Hippocampal formation (tissue), 2 donors: ENCODE results near the gene PSMC3.
A peak's percentile ranks its signal among the peaks of the same experiment; 100 is the strongest.

Experiments
- DNase-seq, 2 donors: peaks; one replicate each; lab custom pipeline; 2025; lab: John Stamatoyannopoulos, UW

Gene PSMC3

DNA sequence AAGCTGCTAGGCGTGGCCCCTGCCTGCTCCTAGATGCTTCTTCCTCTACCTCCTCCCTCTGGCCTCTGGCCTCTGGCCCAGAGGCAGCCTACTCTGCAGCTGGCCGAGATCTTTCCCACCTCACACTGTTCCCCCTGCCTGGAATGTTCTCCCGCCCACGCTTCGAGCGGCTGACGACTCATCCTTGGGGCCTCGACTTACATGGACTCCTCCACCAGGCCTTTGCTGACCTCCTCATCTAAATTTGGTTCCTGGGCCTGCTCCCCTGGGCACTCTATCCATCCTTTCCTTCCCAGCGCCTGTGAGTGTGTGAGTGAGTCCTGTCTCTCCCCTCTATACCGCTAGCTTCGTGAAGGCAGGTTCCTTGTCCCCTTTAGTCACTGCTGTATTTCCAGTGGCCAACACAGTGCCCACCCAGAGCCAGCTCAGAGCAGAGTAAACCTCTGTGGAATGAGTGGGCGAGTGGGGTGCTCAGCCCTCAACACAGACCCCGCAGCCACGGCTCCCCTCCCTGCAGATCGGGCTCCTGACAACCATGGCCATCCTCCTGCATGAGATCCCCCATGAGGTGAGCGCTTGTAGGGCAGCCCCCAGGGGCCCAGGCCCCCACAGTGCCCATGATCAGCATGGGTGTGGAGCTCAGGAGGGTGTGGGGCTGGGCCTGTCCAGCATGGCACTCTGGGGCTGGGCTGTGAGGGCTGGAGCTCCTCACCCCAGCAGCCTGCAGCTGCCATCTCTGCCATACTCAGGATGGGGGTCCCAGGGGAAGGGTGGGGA, 12.1 kb downstream of the PSMC3 start:
- DNase-seq = no peak

DNA sequence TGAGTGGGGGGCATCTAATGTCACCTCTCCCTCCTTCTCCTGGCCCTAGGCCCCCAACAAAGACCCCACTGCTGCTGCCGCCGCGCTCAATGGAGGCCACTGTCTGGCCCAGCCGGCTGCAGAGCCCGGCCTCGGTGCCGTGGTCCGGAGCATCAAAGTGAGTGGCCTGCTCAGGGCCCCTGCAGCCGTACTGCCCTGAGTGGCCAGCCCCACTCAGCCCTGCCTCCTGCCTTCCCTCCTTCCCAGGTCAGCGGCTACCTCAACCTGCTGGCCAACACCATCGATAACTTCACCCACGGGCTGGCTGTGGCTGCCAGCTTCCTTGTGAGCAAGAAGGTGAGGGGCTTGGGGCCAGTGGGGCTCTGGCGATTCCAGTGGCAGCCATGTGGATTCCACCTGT, 12.9 kb downstream of the PSMC3 start:
- DNase-seq = no peak

DNA sequence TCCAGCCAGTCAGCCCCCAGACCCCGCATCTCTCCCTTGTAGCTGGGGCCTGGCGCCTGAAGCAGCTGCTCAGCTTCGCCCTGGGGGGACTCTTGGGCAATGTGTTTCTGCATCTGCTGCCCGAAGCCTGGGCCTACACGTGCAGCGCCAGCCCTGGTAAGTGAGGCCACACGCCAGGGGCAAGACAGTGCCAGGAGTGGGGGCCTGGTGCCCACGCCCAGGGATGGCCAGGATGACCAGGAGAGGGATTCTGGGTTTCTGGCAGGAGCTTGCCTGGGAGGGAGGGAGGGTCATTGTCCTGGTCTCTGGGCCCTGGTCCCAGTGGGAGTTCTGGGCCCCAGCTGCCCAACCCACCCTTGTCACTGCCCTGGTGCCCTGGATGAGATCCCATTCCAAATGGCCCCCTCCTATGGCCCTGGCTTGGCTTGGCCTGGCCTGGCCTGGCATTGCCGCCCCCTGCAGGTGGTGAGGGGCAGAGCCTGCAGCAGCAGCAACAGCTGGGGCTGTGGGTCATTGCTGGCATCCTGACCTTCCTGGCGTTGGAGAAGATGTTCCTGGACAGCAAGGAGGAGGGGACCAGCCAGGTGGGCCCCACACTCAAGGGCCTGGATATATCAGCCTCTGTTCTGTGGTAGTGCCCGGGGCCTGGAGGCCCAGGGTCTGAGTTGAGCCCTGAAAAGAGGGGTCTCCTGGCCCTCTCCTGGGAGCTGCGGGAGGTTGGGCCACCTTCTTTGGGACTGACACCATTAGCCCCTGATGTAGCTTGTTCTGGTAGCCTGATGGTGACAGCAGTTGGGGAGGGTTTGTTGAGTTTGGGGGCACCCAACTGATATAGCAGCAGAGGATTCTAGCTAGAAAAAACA, 14.1 kb downstream of the PSMC3 start:
- peak in 1 of 2 donors; percentile 28 for DNase-seq

DNA sequence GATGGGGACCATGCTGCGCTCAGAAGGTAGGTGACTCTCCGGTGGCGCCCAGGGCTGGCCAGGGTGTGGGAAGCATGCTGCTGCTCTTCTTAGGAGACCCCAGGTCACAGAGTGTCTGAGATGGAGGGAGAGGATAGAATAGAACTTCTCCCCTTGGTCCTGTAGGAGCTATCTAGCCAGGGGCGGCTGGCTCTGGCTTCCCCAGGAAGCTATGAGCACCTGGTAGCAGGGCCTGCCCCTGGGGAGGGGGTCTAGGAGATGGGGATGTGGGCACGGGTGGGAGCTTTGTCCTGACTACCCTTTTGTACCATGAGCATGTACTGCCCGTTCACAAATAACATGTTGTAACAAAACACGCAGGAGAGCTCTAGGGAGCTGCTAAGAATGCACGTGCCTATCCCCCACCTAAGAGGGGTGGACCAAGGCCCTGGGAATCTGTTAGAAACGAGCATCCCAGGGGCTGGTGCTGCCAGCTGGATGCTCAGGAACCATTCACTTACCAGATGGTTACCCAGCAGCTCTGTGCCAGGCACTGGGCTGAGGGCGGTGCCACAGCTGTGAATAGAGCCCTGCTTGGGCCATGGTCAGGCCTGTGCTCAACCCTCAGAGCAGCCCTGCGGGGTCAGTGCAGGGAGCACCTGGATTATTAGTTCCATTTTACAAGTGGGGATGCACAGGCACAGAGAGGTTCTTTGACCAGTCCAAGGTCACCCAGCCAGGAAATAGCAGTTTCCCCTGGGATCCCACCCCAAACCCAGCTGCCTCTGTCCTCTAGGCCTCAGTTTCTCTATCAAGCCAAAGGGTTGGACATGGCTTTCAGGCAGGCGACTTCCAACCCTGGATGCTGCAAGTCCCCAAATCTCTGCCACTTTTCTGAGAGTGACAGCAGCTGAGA, 15.6 kb downstream of the PSMC3 start:
- DNase-seq = no peak

DNA sequence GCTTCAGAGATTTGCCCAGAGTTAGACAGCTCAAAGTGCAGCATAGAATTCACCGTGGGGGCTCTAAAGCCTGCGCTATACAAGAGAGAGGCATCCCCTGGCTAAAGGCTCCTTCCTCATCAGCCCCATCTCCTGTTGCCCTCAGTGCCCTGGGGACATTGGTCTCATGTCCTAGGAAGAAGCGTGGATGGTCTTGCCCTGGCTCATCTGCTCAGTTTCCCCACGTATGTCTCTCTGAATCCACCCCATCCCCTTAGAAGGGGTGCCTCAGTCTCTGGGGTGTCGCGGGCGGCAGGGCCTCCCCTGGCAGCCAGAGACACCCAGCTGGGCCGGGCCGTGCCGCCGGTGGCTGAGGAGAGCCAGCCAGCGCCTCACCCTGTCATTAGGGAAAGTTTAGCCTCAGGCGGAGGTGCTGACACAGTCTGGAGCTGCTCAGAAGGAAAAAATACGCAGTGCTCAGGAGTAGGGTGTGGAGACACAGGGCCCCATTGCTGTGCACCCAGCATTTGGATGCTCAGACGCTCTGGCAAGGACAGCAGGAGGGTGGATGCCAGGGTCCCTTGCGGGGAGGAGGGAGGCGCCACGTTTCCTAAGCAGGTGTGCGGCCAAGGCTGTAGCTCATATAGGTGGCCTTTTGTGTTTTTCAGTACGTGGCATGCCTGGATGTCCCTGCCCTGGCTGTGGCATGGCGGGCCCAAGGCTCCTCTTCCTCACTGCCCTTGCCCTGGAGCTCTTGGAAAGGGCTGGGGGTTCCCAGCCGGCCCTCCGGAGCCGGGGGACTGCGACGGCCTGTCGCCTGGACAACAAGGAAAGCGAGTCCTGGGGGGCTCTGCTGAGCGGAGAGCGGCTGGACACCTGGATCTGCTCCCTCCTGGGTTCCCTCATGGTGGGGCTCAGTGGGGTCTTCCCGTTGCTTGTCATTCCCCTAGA, 16.5 kb downstream of the PSMC3 start:
- no peak for DNase-seq

DNA sequence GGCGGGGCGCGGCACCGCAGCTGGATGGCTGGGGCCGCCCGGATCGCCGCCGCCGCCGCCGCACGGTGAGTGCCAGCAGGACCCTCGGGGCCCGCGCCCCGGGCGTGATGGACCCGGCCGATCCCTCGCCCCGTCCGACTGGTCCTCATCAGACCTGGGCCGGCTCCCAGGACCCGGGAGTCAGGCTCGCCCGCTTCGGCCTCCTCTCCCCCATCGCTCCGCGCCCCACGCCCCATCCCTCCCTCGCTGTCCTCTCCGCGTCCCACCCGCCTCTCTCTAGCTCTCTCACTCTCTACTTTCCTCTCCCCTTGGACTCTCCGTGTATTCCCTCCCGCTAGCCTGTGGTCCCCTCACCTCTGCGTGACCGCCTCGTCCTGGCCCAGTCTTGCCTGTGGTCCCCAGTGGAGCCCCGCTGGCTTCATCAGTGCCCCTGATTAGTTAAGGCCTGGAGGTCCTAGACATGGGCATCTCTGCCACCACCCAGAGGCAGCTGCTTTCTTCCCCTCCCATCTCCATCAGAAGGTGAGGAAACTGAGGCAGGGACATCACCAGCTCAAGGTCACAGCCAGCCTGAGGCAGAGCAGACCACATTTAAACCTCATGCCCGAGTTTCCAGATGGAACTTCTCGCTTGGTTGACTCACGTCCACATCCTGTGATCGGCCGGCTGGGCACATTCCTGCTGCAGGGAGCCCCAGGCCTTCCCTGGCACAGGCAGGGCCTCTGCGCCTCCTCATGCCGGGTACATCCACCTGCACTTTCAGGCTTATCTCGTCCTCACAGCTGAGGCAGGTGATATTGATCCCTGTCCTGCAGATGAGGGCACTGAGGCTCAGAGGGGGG, 17.4 kb downstream of the PSMC3 start:
- DNase-seq = no peak

DNA sequence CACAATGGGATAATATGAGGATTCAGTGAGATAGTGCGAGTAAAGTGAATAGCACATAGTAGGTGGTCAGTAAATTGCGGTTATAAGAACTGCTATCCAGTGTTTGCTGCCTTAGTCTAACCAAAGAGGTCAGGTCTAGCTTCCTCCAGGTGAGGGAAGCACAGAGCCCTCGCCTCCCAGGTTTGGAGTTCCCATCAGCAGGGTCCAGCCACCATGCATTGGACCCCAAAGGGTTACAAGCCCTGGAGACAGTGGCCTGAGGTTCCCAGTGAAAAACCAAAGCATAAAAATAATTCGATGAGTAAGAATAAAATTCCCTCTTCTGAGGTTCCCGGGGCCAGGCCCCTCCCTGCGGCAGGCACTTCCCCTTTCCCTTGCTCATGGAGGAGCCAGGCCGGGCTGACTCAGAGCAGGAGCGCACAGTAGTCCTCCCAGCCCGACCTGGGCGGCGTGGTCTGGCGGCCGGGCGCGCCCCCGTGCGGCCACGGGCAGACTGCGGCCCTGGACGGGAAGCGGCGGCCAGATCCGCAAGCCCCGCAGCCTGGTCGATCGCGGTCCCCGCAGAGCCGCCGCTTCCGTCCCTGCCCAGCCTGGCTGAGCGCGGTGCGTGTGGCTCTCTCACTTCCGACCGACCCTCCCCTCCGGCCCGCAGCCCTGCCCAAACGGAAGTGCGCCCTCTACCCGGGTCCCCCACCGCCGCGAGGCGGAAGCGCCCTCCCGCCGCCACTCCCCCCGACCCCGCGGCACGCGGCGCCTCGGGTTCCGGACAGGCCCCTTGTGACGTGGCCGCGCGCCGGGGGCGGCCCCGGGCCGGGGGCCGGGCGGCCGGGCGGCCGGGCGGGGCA, 18.3 kb downstream of the PSMC3 start, which contains the start of gene SLC39A13:
Gene SLC39A13, plus strand, starts transcription at position 845 of the 845 bp plus-strand sequence. CDS start 1,505 bp downstream, outside the sequence.
- DNase-seq = peak; percentile 91 to 94

DNA sequence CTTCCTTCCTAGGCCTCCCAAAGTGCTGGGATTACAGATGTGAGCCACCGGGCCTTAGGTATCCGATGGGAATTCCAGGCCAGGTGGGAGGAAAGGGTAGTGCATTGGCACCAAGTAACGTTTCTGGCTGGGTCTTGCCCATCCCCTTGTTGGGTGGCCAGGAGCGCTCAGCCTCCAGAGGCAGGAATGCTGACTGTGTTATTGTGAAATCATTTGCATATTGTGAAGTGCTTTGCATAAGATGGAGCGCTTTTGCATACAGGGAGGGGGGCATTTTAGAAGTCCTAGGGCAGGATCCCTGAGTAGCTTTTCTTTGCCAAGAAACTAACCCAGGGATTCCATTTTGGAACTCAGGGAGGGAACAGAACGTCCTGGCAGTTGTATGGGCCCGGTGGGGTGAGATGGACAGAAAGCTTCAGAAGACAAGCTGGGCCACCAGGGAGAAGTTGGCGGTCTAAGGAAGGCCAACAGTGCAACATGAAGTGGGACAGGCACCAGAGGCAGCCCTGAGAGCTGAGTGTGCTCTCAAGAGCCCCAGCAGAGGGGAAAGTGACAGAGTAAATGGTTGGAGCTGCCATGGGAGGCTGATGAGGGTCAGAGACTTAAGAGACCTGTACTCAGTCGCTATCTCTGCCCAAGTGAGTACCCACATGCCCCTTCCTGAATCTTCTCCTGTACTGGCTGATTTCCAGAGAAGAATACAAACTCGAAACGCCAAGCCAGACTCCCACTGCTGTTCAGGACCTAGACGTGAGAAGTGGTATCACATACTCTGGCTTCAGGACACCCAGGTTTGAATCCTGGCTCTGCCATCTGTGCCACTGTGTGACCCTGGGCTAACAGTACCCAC, 19.1 kb downstream of the PSMC3 start:
- no peak for DNase-seq

DNA sequence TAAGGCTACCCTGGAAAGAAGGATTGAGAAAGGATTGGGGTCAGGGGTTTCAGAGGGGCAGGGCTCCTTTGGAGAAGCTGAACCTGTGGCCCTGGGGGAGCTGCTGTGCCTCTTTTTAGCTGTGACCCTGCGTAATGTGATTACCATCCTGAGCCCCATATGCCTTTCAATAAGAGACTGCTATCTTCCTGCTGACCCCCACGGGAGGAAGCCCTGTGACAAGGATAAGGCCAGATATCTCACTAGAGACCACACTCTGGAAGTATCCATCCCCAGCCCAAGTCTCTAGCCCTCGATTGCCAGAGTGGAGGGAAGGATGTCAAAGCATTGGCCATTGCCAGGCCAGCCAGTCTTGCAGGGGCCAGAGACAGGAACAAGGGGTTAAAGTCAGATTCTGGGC, 22.7 kb downstream of the PSMC3 start:
- no peak for DNase-seq

DNA sequence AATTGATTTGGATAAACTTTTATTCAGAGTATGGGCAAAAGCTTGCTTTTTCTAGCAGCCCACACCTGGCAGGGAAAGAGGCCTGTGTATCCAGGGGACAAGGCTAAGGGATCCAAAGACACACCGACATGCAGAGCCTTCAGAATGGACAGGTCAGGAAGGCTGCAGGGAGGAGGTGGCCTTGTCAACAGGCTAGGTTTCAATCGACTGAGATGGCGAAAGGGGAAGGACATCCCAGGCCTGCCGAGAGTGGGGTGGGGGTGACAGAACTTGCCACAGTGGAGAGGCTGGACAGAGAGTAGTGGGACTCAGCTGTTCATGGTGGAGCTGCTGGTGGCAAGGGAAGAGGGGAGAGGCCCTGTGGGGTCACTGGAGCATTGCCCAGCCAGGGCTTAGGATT, 23.1 kb downstream of the PSMC3 start:
- no peak for DNase-seq

DNA sequence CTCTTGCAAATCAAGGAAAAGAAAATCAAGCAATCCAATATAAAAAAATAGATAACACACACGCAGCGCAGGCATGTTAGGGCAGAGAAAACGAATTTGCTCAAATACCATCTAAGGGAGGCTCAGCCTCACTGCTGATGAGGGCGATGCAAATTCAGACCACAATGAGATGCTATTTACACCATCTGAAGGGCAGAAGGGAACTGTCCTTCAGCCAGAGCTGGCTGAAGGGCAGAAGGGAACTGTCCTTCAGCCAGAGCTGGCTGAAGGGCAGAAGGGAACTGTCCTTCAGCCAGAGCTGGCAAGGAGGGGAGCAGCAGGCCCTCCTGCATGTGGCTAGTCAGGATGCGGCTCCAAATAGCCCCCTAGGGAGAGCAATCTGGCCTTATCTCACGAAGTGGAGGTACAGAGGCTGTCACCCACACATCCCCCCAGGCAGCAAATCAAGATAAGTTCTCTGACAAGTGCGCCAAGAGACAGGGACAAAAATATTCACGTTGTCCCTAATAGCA, 25.4 kb downstream of the PSMC3 start:
- no peak for DNase-seq

DNA sequence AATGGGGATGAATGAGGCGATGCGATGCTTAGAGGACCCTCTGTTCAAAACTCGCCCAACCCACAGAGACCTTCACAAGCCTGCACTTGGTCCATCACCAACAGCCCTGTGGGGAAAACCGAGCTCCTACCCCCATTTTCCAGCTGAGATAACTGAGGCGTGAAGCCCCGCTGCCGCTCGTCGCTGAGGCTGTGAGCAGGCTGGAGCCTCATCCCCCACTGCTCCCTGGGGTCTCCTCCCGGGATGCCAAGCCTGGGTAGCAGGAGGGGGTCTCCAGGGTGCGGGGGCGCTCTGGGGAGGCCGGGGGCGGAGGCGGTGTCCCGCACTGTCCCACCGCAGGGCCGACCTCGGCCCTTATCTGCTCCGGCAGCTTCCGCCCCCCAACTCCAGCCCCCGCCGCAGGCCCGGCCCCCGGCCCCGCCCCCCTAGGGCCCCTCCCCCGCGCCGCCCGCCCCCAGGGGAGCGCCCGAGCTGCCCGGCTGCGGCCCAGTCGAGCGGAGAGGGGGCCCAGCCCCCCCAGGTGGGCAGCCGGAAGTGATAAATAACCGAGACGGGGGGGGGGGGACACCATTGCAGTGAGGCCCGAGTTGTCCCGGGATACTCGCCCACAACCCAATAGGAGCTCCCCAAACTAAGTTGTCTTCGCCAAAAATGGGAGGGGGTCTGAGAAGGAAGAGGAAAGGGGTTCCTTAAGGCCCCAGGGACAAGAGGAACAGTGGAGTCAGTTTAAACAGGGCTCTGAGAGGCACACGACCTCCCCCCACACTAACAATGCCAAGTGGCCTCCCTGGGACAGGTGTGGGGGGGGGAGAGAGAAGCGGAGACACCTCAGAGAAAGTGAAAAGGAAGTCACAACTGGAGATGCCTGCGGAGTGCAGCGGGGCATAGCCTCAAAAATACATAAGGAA, 26.1 kb downstream of the PSMC3 start:
- no peak for DNase-seq

DNA sequence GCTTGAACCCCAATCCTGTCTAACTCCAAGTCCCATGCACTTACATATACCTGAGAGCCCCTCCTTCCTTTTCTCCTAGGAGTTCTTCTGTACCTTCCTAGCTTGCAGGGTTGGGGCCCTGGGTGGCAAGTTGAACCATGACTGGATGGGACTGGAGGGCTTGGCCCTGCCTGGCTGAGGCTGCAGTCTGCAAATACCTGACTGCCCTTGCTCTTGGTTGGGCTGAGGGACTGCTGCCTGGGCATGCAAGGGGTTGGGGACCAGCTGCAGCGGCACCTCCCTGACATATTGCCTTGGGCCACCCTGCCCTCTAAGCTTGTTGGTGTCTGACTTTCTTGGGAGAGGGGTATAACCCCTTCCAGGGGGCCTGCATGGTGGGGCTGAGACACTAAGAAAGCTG, 27.7 kb downstream of the PSMC3 start:
- DNase-seq = no peak

DNA sequence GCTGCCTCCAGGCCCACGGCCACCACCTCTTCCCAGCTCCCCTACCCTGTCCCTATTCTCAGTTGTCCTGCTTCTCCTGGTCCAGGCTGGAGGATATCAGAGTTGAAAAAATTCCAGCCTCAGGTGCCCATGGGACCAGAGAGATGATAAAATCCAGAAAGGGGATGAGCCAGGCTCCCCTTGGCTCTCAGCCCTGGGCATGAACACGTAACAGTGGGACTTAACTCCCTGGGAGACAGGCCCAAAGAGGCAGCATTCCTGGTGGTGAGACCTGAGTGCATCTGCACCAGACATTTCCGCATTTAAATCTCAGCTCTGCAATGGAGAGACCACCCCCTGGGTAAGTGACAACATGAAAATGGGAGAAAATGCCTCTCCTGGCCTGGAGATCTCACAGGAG, 28.2 kb downstream of the PSMC3 start:
- no peak for DNase-seq

DNA sequence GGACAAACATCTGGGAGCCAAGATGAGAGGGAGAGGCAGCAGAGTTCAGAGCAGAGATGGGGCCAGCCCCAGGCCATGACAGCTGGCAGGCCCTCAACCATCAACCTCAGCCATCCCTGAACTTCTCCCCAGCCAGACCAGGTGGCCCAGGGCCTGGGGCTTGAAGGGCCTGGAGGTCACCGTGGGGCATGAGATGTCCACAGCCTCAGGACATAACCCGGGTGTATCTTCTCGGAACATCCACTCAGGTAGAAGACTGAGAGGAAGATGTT, 30.3 kb downstream of the PSMC3 start:
- no peak for DNase-seq

DNA sequence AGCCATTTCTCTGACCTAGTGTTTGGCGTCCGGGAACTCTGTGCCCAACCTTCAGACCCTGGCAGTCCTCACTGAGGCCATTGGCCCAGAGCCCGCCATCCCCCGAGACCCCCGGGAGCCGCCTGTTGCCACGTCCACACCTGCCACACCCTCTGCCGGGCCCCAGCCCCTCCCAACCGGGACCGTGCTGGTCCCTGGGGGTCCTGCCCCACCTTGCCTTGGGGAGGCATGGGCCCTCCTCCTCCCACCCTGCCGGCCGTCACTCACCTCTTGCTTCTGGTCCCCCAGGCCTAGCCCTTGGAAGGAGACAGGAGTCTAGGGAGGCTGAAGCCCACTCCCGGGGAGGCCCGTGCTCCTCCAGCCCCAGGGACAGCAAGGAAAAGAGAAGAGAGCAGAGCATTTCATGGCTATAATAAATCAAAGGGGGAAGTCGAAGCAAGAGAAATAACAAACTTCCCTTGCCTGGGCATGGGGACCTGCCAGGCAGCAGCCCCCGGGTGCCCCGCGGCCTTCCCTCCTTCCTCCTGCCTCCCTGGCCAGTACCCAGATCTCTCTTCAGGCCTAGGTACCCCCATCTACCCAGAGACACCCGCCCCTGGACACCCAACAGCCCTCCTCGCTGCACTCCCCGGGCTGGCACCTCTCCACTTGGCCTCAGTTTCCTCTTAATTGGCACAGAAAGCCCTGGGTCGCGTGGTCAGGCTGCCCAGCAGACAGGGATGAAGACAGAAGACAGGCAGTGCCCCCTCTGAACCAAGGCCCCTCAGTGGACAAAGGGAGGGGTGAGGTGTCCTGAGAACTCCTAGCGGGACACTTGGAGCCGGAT, 30.8 kb downstream of the PSMC3 start:
- no peak for DNase-seq
